Superior temporal gyrus (tissue), 1 donor: ENCODE data around the gene DCLRE1A.
A peak's percentile ranks its signal among the peaks of the same experiment; 100 is the strongest.

Source experiments
- DNase-seq: peaks from one replicate; pipeline ENCODE4 v3.0.0-alpha.2; 2016; ENCODE audit errors: extremely low spot score

DCLRE1A gene

DNA sequence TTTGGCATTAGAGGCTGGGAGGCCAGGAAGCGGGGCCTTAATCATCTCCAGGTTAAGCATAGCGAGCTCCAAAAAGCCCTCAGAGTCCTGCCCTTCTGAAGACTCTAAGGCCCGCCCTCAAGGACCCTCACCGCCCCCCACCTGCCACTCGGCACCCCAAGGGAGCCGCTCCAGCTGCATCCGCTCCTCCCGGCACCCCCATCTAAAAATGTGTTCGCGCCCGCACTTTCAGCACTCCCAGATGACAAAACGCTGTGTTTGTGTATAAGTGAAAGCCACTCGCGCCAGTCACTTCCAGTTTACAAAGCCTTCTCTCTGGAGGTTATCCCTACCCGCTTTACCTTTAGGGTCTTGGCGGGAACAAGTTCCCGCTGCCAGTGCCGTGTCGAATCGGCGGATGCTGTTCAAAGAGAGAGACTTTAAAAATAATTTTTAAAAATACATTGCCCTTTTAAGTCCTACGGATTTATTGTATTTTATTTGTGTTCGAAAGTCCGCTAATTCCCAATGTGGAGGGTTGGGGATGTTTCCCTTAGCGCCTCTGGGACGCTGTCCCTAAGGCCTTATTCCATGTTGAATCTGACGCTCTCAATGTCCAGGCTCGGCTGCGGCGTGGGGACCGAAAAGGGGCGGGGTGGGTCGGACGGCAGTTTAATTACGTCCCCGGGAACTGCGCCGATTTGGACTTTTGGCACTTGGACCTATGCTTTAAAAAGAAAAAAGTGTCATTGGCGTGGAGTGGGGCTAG is at the start of gene DCLRE1A, which contains the start of gene NHLRC2:
Gene DCLRE1A (minus strand): TSS at position 70 of the 748 bp plus-strand sequence. CDS start 900 bp downstream, outside the sequence.
Gene NHLRC2 (plus strand): TSS at position 649 of the 748 bp plus-strand sequence. CDS start 212 bp downstream, outside the sequence.
- DNase-seq: peak; percentile 87

DNA sequence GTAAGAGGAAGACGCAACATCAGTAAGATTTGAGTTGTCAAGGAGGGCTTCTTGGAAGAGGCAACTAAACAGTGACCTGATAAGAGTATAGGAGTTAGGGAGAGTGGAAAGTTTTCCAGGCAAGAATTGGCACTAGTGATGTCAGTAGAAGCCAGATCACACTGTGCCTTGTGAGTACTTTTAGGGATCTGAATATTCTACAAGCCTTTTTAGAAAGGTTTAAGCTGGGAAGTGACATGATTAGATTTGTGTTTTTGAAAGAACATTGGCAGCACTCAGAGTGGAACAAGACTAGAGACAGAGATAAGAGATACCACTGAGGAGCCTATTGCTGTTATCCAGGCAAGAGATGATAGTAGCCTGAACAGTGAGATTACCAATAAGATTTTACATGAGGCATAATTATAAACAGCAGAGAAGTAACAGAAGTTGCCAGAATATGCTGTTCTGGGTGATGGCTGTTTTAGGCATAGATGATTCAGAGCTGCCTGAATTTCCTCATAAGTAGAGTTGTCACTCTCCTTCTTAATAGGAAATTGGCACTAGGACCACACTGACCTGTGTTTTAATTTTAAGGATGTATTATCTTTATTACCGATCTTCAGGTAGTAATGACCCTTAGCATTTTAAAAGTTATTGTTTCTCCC is 46.2 kb upstream of the DCLRE1A start:
- peak; percentile 36 for DNase-seq

DNA sequence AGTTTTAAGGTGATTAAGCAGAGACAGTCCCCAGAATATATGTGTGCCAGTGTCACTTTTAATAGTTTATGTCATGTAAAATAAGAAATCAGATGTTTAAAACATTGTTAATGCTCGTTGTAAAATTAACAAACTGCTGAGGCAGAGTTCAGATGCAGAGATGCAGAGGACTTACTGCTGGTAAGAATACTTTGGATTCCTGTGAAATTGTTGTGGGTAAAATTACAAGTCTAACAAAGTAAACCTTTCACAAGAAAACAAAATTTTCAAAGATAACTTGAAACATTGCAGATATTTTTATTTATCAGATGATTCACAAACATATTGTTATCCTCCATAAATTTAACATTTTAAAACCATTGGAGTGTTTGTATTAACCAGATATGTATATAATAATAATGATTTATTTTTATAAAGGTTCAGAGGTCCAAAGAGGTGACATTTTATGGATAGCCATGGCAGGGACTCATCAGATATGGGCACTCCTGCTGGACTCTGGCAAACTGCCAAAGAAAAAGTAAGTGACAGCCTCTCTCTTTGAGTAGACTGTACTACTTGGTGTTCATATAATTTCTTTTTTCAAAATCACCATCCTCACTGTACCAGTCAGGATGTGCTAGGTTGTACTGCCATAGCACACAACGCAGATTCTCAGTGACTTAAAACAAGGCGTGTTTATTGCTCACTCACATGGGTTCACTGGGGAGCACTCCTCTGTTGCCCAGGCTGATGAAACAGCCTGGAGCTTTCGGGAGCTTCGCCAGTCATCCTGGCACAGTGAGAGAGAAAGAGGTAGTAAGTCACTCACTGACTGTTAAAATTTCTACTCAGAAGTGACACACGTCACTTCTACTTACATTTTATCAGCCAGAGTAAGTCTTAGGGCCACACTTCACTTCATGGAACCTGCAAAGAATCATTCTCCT is 44.1 kb upstream of the DCLRE1A start:
- peak; percentile 38 for DNase-seq

DNA sequence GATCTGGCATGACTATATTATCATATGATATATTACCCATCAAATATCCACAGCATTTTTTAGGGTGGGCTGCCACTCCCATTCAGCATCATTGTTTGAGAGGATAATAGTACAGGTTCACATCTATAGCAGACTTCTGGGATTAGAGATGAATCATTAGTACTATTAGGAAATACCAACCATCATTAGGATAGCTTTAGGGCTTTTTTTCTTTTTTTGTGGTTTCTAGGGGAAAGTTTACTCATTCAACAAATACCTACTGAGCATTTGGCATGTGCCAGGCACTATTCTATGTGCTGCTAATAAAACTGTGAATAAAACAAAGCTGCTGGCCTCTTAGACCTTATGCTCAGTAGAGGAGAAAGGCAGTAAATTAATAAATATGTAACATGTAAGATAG is 41.1 kb upstream of the DCLRE1A start:
- DNase-seq: no peak

DNA sequence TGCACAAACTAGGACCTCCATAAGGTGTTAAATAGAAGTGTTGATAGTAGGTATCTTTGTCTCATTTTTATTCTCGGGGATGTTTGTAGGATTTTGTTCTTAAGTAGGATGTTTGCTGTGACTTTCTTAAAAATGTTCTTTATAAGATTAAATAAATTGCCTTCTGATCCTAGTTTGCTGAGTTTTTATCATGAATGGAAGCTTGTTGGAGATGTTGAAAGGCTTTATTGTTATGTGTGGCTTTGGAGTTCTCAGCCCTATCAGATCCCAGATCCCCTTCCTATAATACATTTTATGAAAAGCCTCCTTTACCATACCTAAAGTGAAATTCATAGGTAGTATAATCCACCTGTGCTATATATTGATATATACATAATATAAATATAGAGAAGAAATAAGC is 40.7 kb upstream of the DCLRE1A start:
- peak; percentile 64 for DNase-seq

DNA sequence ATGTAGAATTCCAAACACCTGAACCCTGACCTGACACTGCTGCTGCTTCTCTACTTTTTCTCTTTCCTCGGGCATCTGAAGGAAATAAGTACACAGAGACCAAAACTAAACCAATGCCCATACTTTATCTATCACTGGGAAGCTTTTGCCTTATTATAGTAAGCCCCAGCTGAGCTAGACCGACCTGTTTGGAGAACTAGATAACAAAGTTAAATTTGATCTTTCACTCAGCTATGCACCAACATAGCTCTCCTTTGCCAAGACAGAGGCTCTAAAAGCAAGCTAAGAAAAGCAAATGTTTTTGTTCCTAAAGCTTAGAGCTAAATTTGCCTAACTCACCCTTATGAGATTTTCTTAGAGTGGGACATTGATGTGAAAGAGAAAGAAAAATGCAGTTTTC is 39.7 kb upstream of the DCLRE1A start:
- peak; percentile 54 for DNase-seq

DNA sequence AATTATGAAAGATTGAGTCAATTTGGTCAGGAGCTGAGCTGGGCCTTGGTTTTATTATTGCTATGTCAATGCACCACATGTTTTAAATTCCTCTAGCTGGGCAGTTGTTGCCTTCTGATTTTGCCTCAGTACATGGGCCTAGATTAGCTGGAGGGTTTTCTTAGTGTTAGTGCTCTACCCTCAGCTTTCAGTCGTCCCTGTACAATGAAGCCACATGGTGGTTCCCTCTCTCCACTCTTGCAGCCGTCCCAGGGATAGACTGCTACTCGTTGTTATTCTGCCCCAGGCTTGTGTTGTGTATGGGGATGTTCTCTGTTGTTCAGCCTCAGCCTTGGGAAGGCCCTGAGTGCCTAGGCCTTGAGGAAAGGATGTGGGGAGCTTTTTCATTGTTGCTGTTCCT is 37.6 kb upstream of the DCLRE1A start:
- peak; percentile 60 for DNase-seq

DNA sequence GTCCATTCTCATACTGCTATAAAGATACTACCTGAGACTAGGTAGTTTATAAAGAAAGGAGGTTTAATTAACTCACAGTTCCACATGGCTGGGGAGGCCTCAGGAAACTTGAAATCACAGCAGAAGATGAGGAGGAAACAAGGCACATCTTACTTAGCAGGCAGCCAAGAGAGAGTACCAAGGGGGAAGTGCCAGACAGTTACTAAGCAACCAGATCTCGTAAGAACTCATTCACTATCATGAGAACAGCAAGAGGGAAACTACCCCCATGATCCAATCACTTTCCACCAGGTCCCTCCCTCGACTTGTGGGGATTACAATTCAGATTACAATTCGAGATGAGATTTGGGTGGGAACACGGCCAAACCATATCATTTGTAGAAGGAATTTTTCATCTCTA is 36.9 kb upstream of the DCLRE1A start:
- no peak for DNase-seq

DNA sequence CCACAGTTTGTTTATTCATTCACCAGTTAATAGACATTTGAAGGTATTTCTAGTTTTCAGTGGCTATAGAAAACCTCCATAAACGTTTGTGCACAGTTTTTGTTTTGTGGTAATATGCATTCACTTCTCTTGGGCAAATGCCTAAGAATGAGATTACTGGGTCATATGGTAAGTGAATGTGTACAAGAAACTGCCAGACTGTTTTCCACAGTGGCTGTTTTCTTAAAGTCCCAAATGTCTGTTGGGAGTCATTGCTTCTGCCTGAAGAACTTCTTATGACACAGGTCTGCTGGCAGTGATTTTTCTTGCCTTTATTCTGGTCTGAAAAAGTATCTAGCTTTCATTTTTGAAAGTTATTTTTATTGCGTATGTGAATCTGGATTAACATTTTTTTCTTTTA is 36.0 kb upstream of the DCLRE1A start:
- no peak for DNase-seq

DNA sequence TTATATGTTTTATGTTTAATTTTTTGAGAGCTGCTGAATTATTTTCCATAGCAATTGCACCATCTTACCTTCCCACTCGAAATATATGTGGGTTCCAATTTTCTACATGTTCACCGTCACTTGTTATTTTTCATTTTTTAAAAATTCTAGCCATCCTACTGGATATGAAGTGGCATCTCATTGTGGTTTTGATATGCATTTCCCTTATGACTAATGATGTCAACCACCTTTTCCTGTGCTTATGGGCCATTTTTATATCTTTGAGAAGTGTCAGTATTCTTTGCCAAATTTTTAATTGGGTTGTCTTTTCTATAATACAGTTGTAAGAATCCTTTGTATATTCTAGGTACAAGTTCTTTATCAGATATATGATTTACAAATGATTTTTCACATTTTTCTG is 28.4 kb upstream of the DCLRE1A start:
- DNase-seq: no peak

DNA sequence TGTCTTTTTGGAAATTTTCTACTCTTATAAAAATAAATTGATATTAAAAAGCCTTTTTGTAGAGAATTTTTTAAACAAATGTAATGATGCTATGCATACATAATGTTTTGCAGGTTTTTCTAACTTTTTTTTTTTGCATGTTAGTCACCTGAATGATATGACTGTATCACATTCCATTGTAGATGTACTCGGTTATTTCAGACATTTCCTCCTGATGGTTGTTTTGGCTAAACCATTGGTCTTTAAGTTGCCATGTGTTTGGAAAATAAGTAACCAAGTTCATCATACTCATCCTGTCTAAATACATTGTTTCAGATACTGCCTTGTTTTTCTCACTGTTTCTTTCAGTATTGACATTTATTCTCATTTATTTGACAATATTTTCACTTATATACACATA is 26.4 kb upstream of the DCLRE1A start:
- no peak for DNase-seq

DNA sequence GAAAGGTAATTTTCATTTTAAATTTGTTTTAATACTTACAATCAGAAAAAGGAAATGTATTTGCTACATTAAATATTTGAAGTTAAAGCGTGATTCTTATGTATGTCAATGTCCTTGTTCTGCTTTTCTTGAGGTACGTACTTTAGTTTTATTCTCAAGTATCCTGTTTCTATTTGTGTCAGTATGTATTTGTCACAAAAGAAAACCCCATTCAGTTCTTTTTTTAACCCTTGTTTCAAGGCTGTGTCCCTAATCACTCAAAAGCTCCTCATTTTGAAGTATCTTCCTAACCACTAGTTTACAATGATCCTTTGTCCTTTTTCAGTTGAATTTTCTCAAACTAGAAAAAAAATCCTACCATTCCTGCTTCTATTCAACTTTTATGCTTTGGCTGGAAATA is 25.8 kb upstream of the DCLRE1A start:
- DNase-seq: no peak

DNA sequence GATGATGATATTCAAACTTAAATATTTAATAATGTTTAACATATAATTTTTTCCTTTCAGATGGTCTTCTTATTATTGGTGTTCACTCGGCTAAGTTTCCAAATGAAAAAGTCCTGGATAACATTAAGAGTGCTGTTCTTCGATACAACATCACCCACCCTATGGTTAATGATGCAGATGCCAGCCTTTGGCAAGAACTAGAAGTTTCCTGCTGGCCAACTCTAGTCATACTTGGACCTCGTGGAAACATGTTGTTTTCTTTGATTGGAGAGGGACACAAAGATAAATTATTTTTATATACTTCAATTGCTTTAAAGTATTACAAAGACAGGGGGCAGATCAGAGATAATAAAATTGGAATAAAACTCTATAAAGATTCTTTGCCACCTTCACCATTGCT is 22.6 kb upstream of the DCLRE1A start:
- no peak for DNase-seq

DNA sequence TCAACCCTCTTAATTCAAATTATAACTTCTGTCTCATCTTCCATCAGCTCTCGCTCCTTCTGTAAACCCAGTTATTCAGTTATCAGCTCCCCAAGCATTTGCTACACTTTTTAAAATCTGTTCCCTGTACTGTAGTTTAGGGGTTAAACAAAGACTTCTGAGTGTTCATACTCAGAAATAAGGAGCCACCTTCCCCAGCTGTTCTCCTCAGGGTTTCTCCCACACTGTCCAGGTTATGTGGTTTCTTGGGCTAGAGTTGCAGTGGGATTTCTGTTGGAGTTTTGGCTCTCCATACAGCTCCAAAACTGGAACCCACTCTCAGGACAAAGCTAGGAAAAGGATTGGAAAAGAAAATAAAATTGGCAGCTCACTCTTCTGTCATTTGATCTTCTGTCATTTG is 21.3 kb upstream of the DCLRE1A start:
- no peak for DNase-seq

DNA sequence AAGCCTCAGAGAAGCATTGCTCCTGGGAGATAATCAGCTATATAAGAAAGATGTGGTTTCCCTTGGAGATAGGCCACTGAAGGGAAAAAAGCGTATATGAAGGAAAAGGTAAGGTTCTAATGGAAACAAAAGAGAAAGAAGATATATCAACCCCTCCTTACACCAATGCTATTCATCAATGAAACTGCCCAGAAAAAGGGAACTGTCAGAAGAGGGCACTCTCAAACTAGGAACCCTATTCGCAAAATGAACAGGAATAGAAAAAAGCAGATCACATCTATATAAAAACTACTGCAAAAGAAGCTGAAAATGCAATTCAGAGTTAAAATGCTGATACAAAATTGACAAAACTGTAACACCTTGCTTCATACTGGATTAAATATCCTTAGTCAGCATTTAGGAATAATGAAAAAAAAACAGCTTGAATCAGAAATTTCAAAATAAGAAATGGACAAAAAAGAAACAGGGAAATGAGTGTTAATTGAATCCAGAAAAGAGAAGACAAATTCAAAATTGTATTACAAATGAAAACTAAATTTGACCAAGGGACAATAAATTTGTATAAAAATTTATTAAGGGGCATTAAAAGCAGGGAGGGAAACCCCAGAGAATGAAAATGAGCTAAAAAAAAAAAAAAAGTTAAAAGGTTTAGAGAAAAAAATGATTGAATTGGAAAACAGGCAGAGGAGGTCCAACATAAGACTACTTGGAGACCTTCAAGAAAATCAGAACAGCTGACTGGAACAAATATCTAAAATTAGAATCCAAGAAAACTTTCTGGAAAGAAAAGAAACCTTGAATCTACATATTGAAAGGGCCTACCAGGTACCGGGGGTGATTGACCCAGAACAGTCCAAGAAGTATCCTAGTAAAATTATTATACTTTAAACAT is 18.5 kb upstream of the DCLRE1A start:
- no peak for DNase-seq

DNA sequence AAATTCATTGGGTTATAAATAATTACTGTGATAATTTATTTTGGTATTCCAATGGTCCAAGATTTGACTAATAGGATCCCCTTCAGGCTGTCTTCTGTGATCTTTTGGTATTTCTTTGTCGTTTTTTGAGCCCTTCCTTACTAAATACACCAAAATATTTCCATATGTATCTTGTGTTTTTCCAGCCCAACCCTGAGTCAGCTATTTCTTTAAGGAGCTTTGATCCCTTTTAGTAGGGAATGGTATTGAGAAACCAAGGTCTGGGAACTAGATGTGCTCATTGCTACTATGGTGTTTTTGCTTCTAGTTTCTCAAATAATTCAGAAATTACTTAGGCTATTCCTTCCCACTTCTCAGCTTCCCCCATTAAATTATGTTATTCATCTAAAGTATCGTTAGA is 15.9 kb upstream of the DCLRE1A start:
- no peak for DNase-seq

DNA sequence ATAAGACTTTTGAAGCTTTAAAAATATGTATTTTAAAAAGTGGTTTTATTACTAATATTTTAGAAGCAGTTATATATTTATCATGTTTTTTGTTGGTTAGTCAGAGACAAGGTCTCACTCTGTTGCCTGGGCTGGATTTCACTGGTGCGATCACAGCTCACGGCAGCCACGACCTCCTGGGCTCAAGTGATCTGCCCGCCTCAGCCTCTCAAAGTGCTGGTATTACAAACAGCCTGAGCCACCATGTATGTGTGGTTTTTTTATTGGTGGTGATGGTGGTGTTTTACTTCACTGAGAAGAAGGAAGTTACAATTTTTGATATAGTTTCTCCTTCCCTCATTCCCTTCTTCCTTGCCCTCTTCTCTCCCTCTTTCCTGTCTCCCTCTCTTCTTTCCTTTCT is 14.0 kb upstream of the DCLRE1A start:
- DNase-seq: no peak

DNA sequence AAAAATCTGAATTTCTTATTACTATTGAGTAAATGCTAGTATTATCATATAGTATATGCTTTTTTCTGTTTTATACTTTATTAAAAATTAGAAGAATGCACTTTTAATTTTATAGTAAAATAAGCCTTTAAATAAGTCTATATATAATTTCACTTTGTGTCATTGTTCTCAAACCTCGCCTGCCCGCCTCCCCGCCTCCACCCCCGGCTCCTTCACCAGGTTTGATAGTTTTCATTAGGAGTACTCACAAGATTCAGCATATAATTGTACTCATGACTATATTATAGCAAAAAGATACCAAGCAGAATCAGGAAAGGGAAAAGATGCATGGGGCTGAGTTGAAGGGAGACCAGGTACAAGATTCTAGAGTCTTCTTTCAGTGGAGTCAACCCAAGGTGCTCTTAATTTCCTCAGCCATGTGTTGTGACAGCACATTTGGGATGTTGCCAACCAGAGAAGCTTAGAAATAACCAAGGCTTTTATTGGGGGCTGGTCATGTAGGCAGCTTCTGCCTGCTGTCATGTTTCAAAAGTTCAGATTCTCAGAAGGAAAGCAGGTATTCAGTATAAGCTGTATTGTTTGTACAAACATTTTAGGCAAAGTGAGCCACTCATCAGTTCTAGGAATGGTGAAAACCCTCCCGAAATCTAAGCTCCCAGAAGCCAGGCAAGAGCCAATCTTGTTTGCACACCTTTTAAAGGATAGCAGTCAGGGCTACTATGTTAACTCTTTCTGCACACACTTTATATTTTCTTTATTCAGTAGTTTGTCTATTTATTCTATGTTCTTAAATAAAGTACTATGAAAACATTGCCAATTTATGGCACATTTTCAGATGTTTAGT is 12.9 kb upstream of the DCLRE1A start:
- DNase-seq: no peak

DNA sequence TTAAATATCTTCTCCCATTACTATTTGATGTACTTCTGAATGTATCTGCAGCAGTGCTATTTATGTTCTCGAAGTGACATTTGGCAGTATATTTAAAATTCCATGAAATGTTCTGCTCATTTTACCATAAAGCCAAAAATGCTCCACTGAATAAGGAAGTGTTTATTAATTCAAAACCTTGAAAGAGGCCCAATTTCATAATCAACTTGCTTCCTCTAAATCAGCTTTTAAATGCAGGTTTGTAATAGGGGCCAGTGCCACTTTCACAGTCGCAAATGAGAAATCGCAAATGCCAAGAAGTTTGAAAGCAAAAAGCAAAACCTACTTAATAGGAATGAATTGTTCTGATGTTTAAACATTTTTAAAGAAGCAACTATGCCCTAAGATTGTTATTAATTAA is 12.0 kb upstream of the DCLRE1A start:
- DNase-seq: no peak

DNA sequence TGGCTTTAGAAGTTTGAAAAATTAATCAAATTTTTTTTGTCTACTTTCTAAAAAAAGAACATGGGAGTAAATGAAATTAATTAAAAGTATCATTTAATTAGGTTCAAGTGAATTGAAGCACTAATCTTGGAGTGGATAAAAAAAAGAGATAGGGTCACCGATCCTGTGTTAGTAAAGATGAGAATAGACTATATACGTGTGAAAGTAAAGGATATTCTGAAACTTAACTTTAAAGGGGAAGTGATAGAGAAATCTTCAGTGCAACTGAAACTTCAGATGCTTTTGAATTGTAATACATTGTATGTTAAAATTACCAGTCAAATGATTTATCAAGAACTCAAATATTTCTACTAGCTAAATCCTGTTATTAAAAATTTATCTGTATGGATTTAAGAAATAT is 5.4 kb upstream of the DCLRE1A start:
- no peak for DNase-seq
